Natural killer cell (primary cell): ENCODE measurements around the gene TBC1D22A. TPM values are rescaled to one million over a fixed set of nuclear protein-coding genes. Genes with fewer than 3 reads are reported as not detected.
"Not testable (repeated sequence)": the region's sequence is repeated elsewhere in the genome, so short reads cannot be mapped to it uniquely, and the experiment has no call there.

Experiments used
- ATAC-seq, 3 donors: fragments of 150-1000 bp in 2 of 3; fragments of 200-7000 bp in 1 of 3; cut with Tn5 transposase; 1 replicate in 1 of 3; 2 replicates in 2 of 3; pipeline ENCODE4 v1.10.0; 2021; ENCODE audit warnings: mild to moderate bottlenecking in 2 of 3, moderate library complexity in 2 of 3
- DNase-seq, 2 donors: peaks; one replicate each; pipeline versions ENCODE4 v3.0.0 to v3.0.0-alpha.2; 2013 to 2021; ENCODE audit warnings: mixed read lengths in 1 of 2
- H3K27ac ChIP-seq: one replicate; pipeline ENCODE4 v1.5.1; 2013; ENCODE audit warnings: mild to moderate bottlenecking, low read length
- H3K27me3 ChIP-seq: one replicate; pipeline ENCODE4 v1.6.1; 2013; ENCODE audit warnings: low read length; ENCODE audit not compliant: control insufficient read depth, insufficient read depth
- H3K36me3 ChIP-seq: one replicate; pipeline ENCODE4 v1.6.1; 2013; ENCODE audit warnings: low read length; ENCODE audit not compliant: control insufficient read depth, insufficient read depth
- H3K4me1 ChIP-seq: one replicate; pipeline ENCODE4 v1.6.1; 2013; ENCODE audit warnings: low read length; ENCODE audit not compliant: control insufficient read depth, insufficient read depth
- H3K4me3 ChIP-seq: one replicate; pipeline ENCODE4 v1.5.1; 2013; ENCODE audit warnings: low read length
- H3K9me3 ChIP-seq: one replicate; pipeline ENCODE4 v1.6.1; 2013; ENCODE audit warnings: low read length; ENCODE audit not compliant: control insufficient read depth, insufficient read depth
- H3K27ac Mint-ChIP-seq, 2 donors: one replicate each; pipeline ENCODE4 v1.8.0; 2022; ENCODE audit warnings: mild to moderate bottlenecking in 2 of 2, mixed read lengths in 2 of 2, moderate library complexity in 1 of 2
- H3K27me3 Mint-ChIP-seq, 2 donors: one replicate each; pipeline ENCODE4 v1.8.0; 2022; ENCODE audit warnings: low read depth in 2 of 2, mixed read lengths in 2 of 2
- H3K36me3 Mint-ChIP-seq: one replicate; pipeline ENCODE4 v1.8.0; 2022; ENCODE audit warnings: mixed read lengths
- H3K4me1 Mint-ChIP-seq, 2 donors: one replicate each; pipeline ENCODE4 v1.8.0; 2022; ENCODE audit warnings: mixed read lengths in 2 of 2
- H3K4me3 Mint-ChIP-seq: one replicate; pipeline ENCODE4 v1.8.0; 2022; ENCODE audit warnings: mild to moderate bottlenecking, moderate library complexity, mixed read lengths
- H3K9me3 Mint-ChIP-seq, 2 donors: one replicate each; pipeline ENCODE4 v1.8.0; 2022; ENCODE audit warnings: mixed read lengths in 2 of 2
- WGBS: methylation state at CpG from one replicate; pipeline ENCODE4 v1.1.7; 2013; ENCODE audit warnings: missing lambda C conversion rate; ENCODE audit not compliant: insufficient coverage; 5-methylcytosine and 5-hydroxymethylcytosine counted together
- intact Hi-C: fragments of 100-400 bp; cut with micrococcal nuclease; formaldehyde crosslinking; loops from one replicate; pipeline ENCODE4 v1.14.2; 2022
- total RNA-seq, 4 donors: library from RNA; stranded (reverse); fragments of 120-200 nt in 1 of 4; gene quantifications; one replicate each; pipeline versions ENCODE4 v1.2.3 to v1.2.4, GENCODE V29; 2013 to 2022
- TF ChIP-seq, protein P1 (sequence below): fragments of 200-600 bp; IDR thresholded peaks from one replicate; pipeline ENCODE4 v1.8.0; 2022; ENCODE audit warnings: antibody characterized with exemption

The TBC1D22A gene
- total RNA-seq, 3 donors from 2014 or later (not counting 1 experiment from before 2014, with no cell fraction given) = 47.4 to 53.7 (median 53.2) TPM

DNA sequence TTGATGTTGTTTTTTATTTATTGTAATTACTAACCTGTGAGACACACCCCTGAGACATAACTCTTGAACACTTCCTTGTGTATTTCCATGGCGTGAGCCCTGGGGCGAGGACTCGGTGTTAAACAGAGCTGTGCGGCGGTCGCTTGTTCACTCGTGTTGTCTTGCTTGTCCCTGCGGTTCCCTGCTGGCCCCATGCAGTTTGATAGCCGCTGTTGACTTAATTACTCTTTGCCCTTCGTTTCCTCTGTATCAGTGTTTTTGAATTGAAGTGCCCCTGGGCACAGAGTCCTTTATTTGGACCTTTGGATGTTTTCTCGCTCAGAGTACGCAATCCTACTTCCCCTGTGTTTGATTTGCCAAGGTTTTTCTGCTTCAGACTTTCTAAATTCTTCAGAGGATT lies 52.7 kb downstream of the TBC1D22A start:
- H3K27ac Mint-ChIP-seq = peak overlapping the region; percentile 32 to 33
- peaks cover 72 to 81% of the 10 kb centered on the region in 2 donors for H3K4me1 Mint-ChIP-seq
- H3K9me3 ChIP-seq = no peaks in the 10 kb centered on the region
- no peak overlapping the region for H3K4me3 ChIP-seq
- no peaks in the 10 kb centered on the region for H3K36me3 Mint-ChIP-seq
- no peaks in the 10 kb centered on the region for H3K27me3 Mint-ChIP-seq
- intact Hi-C loops = no loop called here
- no peaks in the 10 kb centered on the region for H3K27me3 ChIP-seq
- TF ChIP-seq, protein P1, sequence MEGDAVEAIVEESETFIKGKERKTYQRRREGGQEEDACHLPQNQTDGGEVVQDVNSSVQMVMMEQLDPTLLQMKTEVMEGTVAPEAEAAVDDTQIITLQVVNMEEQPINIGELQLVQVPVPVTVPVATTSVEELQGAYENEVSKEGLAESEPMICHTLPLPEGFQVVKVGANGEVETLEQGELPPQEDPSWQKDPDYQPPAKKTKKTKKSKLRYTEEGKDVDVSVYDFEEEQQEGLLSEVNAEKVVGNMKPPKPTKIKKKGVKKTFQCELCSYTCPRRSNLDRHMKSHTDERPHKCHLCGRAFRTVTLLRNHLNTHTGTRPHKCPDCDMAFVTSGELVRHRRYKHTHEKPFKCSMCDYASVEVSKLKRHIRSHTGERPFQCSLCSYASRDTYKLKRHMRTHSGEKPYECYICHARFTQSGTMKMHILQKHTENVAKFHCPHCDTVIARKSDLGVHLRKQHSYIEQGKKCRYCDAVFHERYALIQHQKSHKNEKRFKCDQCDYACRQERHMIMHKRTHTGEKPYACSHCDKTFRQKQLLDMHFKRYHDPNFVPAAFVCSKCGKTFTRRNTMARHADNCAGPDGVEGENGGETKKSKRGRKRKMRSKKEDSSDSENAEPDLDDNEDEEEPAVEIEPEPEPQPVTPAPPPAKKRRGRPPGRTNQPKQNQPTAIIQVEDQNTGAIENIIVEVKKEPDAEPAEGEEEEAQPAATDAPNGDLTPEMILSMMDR = no peak
- H3K4me1 ChIP-seq = peaks cover 3% of the 10 kb centered on the region
- no peak overlapping the region for H3K27ac ChIP-seq
- peaks cover 0 to 2% of the 10 kb centered on the region in 2 donors for H3K9me3 Mint-ChIP-seq
- H3K36me3 ChIP-seq = peaks cover 3% of the 10 kb centered on the region
- ATAC-seq = no peak
- 96% methylated on average over 12 of the region's 12 CpGs for WGBS
- H3K4me3 Mint-ChIP-seq = no peak overlapping the region
- DNase-seq = no peak

DNA sequence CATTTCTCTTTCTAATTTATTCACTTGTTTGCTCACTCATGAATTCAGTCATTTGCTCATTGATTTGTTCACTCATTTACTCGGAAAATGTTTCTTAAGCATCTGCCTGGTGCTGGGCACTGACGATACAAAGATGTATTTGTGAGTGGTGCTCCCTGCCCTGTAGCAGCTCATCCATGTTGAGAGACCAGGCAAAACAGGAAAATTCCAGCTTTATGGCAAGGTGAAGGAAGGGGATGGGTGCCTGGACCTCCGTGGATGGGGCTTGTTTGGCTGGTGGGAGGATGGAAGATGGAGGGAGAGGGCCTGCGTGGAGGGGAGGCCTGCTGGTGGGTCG lies 53.1 kb downstream of the TBC1D22A start:
- Mint-ChIP-seq H3K36me3 (no peaks in the 10 kb centered on the region), H3K4me3 (no peak overlapping the region), H3K27ac (peak overlapping the region; percentile 32 to 33), H3K27me3 (no peaks in the 10 kb centered on the region), H3K9me3 (peaks cover 0 to 2% of the 10 kb centered on the region in 2 donors), H3K4me1 (peaks cover 76 to 81% of the 10 kb centered on the region in 2 donors)
- Histone ChIP-seq H3K9me3 (no peaks in the 10 kb centered on the region), H3K27me3 (no peaks in the 10 kb centered on the region), H3K4me3 (no peak overlapping the region), H3K4me1 (peaks cover 3% of the 10 kb centered on the region), H3K27ac (no peak overlapping the region), H3K36me3 (peaks cover 3% of the 10 kb centered on the region)
- intact Hi-C loops = no loop called here
- 95% methylated on average over 5 of the region's 5 CpGs for WGBS
- DNase-seq (no peak), ATAC-seq (no peak)
- TF ChIP-seq, protein P1 = no peak

DNA sequence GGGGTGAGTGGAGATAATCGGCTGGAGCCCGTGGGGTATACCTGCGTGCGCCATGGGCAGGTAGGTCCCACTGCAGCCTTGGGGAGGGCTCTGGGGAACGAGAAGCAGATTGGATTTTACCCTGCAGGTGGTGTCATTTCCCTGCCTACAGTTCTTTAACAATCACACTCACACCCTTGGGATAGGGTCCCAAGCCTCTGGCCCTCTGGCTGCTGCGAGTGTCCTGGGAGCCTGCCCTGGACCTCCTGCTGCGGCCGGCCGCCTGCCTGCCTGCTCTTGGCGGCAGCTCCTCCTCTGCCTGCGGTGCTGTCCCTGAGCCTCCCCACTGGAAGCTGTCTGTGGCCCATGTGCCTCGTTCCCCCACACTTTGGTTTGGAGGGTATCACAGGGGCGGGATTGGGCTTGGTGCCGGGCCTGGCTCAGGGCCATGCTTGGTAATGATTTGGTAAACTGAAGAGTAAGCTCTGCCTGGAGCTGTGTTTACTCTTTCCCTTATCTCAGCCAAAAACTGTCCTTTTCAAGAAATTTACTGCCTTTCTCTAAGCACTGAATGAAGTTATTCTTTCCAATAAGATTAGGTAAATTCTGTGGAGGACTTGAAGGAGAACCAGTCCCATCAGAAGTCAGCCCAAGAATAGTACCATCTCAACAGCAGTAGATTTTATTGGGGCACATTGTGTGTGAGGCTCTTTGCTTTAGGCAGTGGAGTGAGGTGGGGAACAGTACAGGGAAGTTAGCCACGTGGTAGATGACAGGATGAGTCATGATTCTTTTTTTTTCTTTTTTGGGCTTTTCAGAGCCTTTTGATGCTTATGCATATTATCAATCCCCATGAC lies 53.7 kb downstream of the TBC1D22A start:
- ATAC-seq (peak in 2 of 3 donors; percentile 31 to 32), DNase-seq (no peak)
- Histone ChIP-seq H3K27ac (no peak overlapping the region), H3K4me1 (peaks cover 3% of the 10 kb centered on the region), H3K36me3 (peaks cover 3% of the 10 kb centered on the region), H3K4me3 (no peak overlapping the region), H3K9me3 (no peaks in the 10 kb centered on the region), H3K27me3 (no peaks in the 10 kb centered on the region)
- no peaks in the 10 kb centered on the region for H3K27me3 Mint-ChIP-seq
- H3K27ac Mint-ChIP-seq = peak overlapping the region; percentile 33 to 34
- H3K36me3 Mint-ChIP-seq = no peaks in the 10 kb centered on the region
- TF ChIP-seq, protein P1 = no peak
- H3K4me3 Mint-ChIP-seq = no peak overlapping the region
- peaks cover 2 to 3% of the 10 kb centered on the region in 2 donors for H3K9me3 Mint-ChIP-seq
- WGBS = 87% methylated on average over 14 of the region's 15 CpGs
- intact Hi-C loops = no loop called here
- H3K4me1 Mint-ChIP-seq = peaks cover 77 to 81% of the 10 kb centered on the region in 2 donors

DNA sequence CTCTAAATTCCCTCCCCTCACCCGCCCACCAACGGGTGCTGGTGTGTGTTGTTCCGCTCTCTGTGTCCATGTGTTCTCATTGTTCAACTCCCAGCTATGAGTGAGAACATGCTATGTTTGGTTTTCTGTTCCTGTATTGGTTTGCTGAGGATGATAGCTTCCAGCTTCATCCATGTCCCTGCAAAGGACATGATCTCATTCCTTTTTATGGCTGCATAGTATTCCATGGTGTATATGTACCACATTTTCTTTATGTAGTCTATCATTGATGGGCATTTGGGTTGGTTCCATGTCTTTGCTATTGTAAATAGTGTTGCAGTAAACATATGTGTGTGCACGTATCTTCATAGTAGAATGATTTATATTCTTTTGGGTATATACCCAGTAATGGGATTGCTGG lies 54.9 kb downstream of the TBC1D22A start:
- intact Hi-C loops, H3K27ac ChIP-seq, H3K4me1 ChIP-seq, H3K36me3 ChIP-seq, H3K4me3 ChIP-seq, H3K27me3 Mint-ChIP-seq, H3K9me3 ChIP-seq, ATAC-seq, H3K4me3 Mint-ChIP-seq, DNase-seq, H3K36me3 Mint-ChIP-seq, H3K27me3 ChIP-seq, H3K9me3 Mint-ChIP-seq: not testable (repeated sequence)
- 97% methylated on average over 4 of the region's 4 CpGs for WGBS
- Mint-ChIP-seq H3K4me1 (peaks cover 75 to 81% of the 10 kb centered on the region in 2 donors), H3K27ac (peak overlapping the region in 1 of 2 donors; percentile 24)
